ENCODE measurements around the gene LEMD2.

Gene LEMD2

GRCh38 chr6:33788694-33789549 is at the start of gene LEMD2:
TSS of gene LEMD2 (minus strand) at chr6:33789130. CDS start at chr6:33789116, 14 bp downstream.
- Histone ChIP-seq H3F3A (ENCODE audit: low read depth) (no peaks in the 10 kb centered on the region), H4K20me1 (ENCODE audit: insufficient read depth, low read length, poor library complexity, severe bottlenecking) (peaks cover 34% of the 10 kb centered on the region), H3K79me2 (ENCODE audit: insufficient read depth, low read length) (peaks cover 54% of the 10 kb centered on the region), H3K4me3 (ENCODE audit: low read length, poor library complexity, severe bottlenecking) (peak within 1 kb of the TSS; percentile 93), H3K36me3 (ENCODE audit: insufficient read depth, low read length) (peaks cover 2% of the 10 kb centered on the region; the same call in 1 of the 2 replicates), H2AFZ (ENCODE audit: low read length) (peak within 1 kb of the TSS; percentile 67), H3K9me3 (ENCODE audit: insufficient read depth, low read depth, low read length) (no peaks in the 10 kb centered on the region), H3K9me2 (replicated peaks; ENCODE audit: low read depth, low read length) (no peaks in the 10 kb centered on the region), H3K4me2 (ENCODE audit: low read depth, low read length, poor library complexity, severe bottlenecking) (peak within 1 kb of the TSS; percentile 98), H3K4me1 (ENCODE audit: insufficient read depth, low read length, poor library complexity, severe bottlenecking) (peaks cover 46% of the 10 kb centered on the region), H3K9ac (ENCODE audit: low read depth, low read length, poor library complexity, severe bottlenecking) (peak within 1 kb of the TSS; percentile 83), H3K27me3 (ENCODE audit: insufficient read depth, low read length, poor library complexity, severe bottlenecking) (no peaks in the 10 kb centered on the region)
- TF ChIP-seq CTCF (conservative IDR thresholded peaks at IDR 0.05; ENCODE audit: low read length) (no peak), EZH2phosphoT487 (IDR thresholded peaks at IDR 0.05; ENCODE audit: borderline replicate concordance) (no peak)

GRCh38 chr6:33837971-33838665 is 49.2 kb upstream of the LEMD2 start:
- Histone ChIP-seq H3K4me1 (ENCODE audit: insufficient read depth, low read length, poor library complexity, severe bottlenecking) (peaks cover 36% of the 10 kb centered on the region), H3F3A (ENCODE audit: low read depth) (no peaks in the 10 kb centered on the region), H3K4me2 (ENCODE audit: low read depth, low read length, poor library complexity, severe bottlenecking) (no peak overlapping the region), H3K9ac (ENCODE audit: low read depth, low read length, poor library complexity, severe bottlenecking) (peak overlapping the region; percentile 30), H4K20me1 (ENCODE audit: insufficient read depth, low read length, poor library complexity, severe bottlenecking) (no peaks in the 10 kb centered on the region), H2AFZ (ENCODE audit: low read length) (no peak overlapping the region), H3K27me3 (ENCODE audit: insufficient read depth, low read length, poor library complexity, severe bottlenecking) (no peaks in the 10 kb centered on the region), H3K4me3 (ENCODE audit: low read length, poor library complexity, severe bottlenecking) (no peak overlapping the region), H3K36me3 (ENCODE audit: insufficient read depth, low read length) (no peaks in the 10 kb centered on the region), H3K9me2 (replicated peaks; ENCODE audit: low read depth, low read length) (no peaks in the 10 kb centered on the region), H3K79me2 (ENCODE audit: insufficient read depth, low read length) (no peaks in the 10 kb centered on the region), H3K9me3 (ENCODE audit: insufficient read depth, low read depth, low read length) (no peaks in the 10 kb centered on the region)
- TF ChIP-seq CTCF (conservative IDR thresholded peaks at IDR 0.05; ENCODE audit: low read length): no peak
- no peak for TF ChIP-seq EZH2phosphoT487 (IDR thresholded peaks at IDR 0.05; ENCODE audit: borderline replicate concordance)

- no peak overlapping the region for H3K4me3 ChIP-seq (ENCODE audit: low read length, poor library complexity, severe bottlenecking)
- no peak overlapping the region for H3K9ac ChIP-seq (ENCODE audit: low read depth, low read length, poor library complexity, severe bottlenecking)
- no peak overlapping the region for H3K4me2 ChIP-seq (ENCODE audit: low read depth, low read length, poor library complexity, severe bottlenecking)
- no peaks in the 10 kb centered on the region for H3F3A ChIP-seq (ENCODE audit: low read depth)
- H3K9me3 ChIP-seq (ENCODE audit: insufficient read depth, low read depth, low read length): no peaks in the 10 kb centered on the region
- TF ChIP-seq CTCF (conservative IDR thresholded peaks at IDR 0.05; ENCODE audit: low read length) (no peak), EZH2phosphoT487 (IDR thresholded peaks at IDR 0.05; ENCODE audit: borderline replicate concordance) (no peak)
- no peaks in the 10 kb centered on the region for H4K20me1 ChIP-seq (ENCODE audit: insufficient read depth, low read length, poor library complexity, severe bottlenecking)
- H3K4me1 ChIP-seq (ENCODE audit: insufficient read depth, low read length, poor library complexity, severe bottlenecking): peaks cover 36% of the 10 kb centered on the region
- no peaks in the 10 kb centered on the region for H3K79me2 ChIP-seq (ENCODE audit: insufficient read depth, low read length)
- no peaks in the 10 kb centered on the region for H3K36me3 ChIP-seq (ENCODE audit: insufficient read depth, low read length)
- H3K27me3 ChIP-seq (ENCODE audit: insufficient read depth, low read length, poor library complexity, severe bottlenecking): no peaks in the 10 kb centered on the region
- H3K9me2 ChIP-seq (replicated peaks; ENCODE audit: low read depth, low read length): no peaks in the 10 kb centered on the region
- no peak overlapping the region for H2AFZ ChIP-seq (ENCODE audit: low read length)
Measured at GRCh38 chr6:33836806-33837469, 48.0 kb upstream of the LEMD2 start.
